Kidney epithelial cell (primary cell): ENCODE data around the gene RPS24. TPM values are rescaled to one million over a fixed set of nuclear protein-coding genes. Genes with fewer than 3 reads are reported as not detected.

Experiments
- DNase-seq: peaks from one replicate; pipeline ENCODE4 v3.0.0-alpha.2; 2010; ENCODE audit warnings: low read depth
- H3K27me3 ChIP-seq: 2 replicates; pipeline ENCODE4 v1.6.0; 2011; ENCODE audit warnings: low read length; ENCODE audit not compliant: control insufficient read depth, insufficient read depth
- H3K36me3 ChIP-seq: 2 replicates; pipeline ENCODE4 v1.5.1; 2011; ENCODE audit warnings: low read length; ENCODE audit not compliant: control insufficient read depth, insufficient read depth
- H3K4me3 ChIP-seq: 2 replicates; pipeline ENCODE4 v1.5.1; 2011; ENCODE audit warnings: low read depth, mild to moderate bottlenecking, control low read depth, low read length
- total RNA-seq: library from RNA; depleted of rRNA; stranded (reverse); fragments of >200 nt; gene quantifications from 2 replicates; pipeline ENCODE4 v1.2.3, GENCODE V29; 2015
- TF ChIP-seq, protein P1 (sequence below): IDR thresholded peaks from 2 replicates; pipeline ENCODE4 v1.5.1; 2011; ENCODE audit warnings: mild to moderate bottlenecking, moderate library complexity, low read length, control low read depth, inconsistent platforms; ENCODE audit not compliant: insufficient read depth, poor library complexity, severe bottlenecking

RPS24 gene
- total RNA-seq, 1 donor from 2014 or later, result 2,689 TPM

DNA sequence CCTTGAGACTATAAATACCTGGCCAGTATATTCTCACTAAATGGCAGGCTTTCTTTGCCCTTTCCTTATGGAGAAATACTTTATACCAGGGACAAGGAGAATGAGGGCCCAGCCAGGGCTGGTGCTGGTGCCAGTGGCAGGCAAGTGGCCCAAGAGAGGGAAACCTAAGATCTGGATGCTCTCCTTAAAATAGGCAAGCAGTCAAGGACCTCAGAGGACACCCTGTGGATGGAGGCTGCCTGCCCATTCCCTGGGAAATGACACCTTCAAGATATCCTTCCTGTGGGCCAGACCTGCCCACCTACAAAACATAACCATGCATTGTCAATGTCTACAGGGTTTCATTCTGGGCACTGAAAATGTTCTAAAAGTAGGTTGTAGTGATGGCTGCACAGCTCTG lies 33.5 kb upstream of the RPS24 start:
- TF ChIP-seq, protein P1, sequence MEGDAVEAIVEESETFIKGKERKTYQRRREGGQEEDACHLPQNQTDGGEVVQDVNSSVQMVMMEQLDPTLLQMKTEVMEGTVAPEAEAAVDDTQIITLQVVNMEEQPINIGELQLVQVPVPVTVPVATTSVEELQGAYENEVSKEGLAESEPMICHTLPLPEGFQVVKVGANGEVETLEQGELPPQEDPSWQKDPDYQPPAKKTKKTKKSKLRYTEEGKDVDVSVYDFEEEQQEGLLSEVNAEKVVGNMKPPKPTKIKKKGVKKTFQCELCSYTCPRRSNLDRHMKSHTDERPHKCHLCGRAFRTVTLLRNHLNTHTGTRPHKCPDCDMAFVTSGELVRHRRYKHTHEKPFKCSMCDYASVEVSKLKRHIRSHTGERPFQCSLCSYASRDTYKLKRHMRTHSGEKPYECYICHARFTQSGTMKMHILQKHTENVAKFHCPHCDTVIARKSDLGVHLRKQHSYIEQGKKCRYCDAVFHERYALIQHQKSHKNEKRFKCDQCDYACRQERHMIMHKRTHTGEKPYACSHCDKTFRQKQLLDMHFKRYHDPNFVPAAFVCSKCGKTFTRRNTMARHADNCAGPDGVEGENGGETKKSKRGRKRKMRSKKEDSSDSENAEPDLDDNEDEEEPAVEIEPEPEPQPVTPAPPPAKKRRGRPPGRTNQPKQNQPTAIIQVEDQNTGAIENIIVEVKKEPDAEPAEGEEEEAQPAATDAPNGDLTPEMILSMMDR, result no peak
- DNase-seq, result no peak
- Histone ChIP-seq H3K4me3 (no peak overlapping the region), H3K27me3 (no peaks in the 10 kb centered on the region), H3K36me3 (no peaks in the 10 kb centered on the region)

DNA sequence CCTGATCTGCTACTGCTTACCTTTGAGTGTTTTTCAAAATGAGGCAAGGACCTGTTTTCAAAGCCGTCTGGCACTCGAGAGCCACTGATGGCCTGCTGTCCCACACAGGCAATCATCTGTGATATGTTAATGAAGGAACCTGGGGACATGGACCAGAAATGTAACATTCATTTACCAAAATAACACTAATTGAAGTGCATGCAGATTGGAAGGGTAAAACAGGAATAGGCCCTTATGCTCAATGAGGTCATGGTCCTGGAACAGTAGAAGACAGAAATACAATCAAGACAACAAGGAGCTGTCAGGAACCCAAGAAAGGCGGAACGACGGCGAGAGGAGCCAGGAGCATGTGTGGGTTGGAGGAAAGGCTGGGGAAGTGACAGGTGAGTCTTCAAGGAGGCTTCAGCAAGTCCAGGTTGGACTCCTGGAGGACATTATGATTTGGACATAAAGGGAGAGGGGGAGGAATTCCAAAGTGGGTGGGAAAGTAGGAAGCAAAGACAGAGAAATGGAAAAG lies 32.6 kb upstream of the RPS24 start:
- H3K36me3 ChIP-seq, result no peaks in the 10 kb centered on the region

DNA sequence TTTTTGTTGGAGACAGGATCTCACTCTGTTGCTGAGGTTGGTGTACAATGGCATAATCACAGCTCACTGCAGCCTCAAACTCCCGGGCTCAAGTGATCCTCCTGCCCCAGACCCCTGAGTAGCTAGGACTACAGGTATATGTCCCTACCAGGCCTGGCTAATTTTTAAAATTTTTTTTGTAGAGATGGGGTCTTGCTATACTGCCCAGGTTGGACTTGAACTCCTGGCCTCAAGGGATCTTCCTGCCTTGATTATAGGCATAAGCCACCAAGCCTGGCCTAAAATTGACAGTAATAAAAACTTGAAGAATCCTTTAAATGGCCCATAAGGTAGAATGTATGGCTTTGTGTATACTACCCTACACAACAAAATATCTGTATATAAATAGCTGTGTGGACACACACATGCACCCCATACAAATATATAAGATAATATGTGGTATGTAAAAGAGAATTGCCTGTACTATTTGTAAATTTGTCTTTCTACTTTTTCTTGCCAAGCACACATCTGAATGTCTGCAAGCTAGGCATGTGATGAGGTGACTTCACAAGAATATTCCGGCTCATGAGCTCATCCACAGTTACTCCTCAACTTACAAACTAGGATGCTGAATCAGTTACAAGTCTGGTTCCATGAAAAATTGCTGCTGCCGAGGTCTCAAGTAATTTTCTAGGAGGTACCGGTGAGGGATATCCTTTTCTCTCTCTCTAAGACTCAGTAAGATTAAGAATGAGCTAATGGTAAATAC lies 30.9 kb upstream of the RPS24 start:
- no peaks in the 10 kb centered on the region for H3K27me3 ChIP-seq
- H3K4me3 ChIP-seq, result no peak overlapping the region
- TF ChIP-seq, protein P1, result no peak
- H3K36me3 ChIP-seq, result no peaks in the 10 kb centered on the region
- no peak for DNase-seq

More for the DNA sequence above, 32.6 kb upstream of the RPS24 start:
- no peak for DNase-seq
- Histone ChIP-seq H3K27me3 (no peaks in the 10 kb centered on the region), H3K4me3 (no peak overlapping the region)
- TF ChIP-seq, protein P1, result no peak

DNA sequence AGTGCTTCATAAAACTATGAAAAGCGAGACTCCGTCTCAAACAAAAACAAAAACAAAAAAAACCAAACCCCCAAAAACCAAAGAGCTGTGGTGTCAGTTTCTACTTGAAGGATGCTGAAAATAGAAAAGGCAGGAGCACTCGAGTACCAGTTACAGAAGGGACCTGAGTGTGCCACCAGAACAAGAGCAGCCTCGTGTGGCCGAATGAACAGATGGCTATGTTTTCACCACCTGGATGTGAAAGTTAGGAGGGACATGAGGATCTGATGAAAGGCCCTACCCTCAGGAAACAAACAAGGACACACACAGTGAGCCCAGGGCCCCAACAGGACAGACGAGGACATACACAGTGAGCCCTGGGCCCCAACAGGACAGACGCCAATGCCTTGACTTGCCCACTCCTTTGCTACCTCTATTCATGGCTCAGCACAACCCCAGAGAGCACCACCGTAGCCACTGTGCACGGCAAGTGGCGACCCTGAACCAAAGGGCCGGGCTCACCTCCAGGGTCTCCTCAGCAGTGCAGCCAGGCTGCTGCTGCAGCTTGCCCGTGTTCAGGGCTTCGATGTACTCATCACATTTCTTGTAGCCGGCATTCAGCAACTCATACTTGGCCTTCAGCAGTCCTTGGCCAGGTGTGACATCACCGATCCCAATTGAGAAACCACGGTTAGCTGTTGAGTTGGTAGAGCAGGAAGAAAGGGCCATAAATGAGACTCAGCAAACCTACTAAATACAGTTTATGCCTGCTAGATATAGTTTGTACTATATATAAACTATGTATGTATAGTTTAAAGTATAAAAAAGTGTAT lies 29.2 kb upstream of the RPS24 start:
- no peak for DNase-seq
- Histone ChIP-seq H3K36me3 (no peaks in the 10 kb centered on the region), H3K4me3 (no peak overlapping the region), H3K27me3 (no peaks in the 10 kb centered on the region)
- TF ChIP-seq, protein P1, result no peak

DNA sequence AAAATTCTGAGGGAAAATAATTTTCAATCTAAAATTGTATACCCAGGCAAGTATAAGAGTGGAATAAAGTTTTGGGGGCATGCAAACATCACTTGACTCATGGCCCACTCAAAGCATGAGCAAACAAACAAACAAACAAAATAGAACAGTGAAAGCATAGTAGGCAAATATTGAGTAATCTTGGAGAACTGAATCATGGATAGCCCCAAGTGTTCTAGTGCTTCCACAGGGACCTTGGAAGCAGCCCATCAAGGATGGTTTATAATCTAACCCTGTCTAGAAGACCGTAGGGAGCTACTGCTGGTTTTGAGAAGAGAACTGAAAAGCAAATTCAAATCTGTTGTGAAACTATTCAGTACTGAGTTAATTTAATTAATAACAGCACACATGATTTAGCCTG lies 26.5 kb upstream of the RPS24 start:
- no peaks in the 10 kb centered on the region for H3K27me3 ChIP-seq
- DNase-seq, result no peak
- H3K4me3 ChIP-seq, result no peak overlapping the region
- H3K36me3 ChIP-seq, result no peaks in the 10 kb centered on the region
- TF ChIP-seq, protein P1, result no peak
